Esophagus muscularis mucosa (tissue), 3 donors: Measurements from ENCODE around the gene MAPK12.

Experiments used
- POLR2A ChIP-seq: fragments of 450-650 bp; IDR thresholded peaks from one replicate; pipeline ENCODE4 v1.6.1; 2017; ENCODE audit warnings: antibody characterized with exemption, moderate library complexity, mild to moderate bottlenecking, low read depth
- POLR2AphosphoS5 ChIP-seq, 2 donors: sonication (generic); formaldehyde crosslinking; IDR thresholded peaks; one replicate each; pipeline ENCODE4 v1.6.1; 2017; ENCODE audit warnings: antibody characterized with exemption in 2 of 2
- TF ChIP-seq, protein P1 (sequence below), 3 experiments: fragments of 200-600 bp in 2 of 3; fragments of 450-650 bp in 1 of 3; sonication (generic) in 2 of 3; IDR thresholded peaks; one replicate each; pipeline ENCODE4 v1.5.1; 2017 to 2019; ENCODE audit warnings: antibody characterized with exemption in 3 of 3, mild to moderate bottlenecking in 2 of 3, moderate library complexity in 1 of 3

DNA sequence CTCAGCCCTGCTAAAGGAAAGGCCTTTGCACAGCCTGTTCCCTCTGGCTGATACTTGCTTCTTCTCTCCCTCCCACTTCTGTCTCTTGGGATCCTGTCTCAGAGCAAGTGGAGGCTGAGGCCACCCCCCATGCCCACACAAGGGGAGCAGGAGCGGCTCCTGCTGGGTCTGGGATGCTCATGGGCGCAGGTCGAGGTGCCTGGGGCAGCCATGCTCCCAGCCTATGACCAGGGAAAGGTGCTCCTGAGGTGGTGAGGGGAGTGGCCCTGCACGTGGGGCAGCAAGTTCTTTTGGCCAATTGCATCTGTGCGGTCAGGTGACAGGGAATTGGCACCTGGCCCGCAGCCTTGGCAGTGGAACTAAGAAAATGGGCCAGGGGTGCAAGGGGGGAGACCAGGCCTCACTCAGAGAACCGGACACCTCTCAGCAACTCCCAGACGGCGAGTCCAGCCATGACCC, 7.2 kb upstream of the MAPK12 start:
- TF ChIP-seq POLR2AphosphoS5 (IDR thresholded peaks at IDR 0.05) (no peak), POLR2A (no peak)
- TF ChIP-seq, protein P1, sequence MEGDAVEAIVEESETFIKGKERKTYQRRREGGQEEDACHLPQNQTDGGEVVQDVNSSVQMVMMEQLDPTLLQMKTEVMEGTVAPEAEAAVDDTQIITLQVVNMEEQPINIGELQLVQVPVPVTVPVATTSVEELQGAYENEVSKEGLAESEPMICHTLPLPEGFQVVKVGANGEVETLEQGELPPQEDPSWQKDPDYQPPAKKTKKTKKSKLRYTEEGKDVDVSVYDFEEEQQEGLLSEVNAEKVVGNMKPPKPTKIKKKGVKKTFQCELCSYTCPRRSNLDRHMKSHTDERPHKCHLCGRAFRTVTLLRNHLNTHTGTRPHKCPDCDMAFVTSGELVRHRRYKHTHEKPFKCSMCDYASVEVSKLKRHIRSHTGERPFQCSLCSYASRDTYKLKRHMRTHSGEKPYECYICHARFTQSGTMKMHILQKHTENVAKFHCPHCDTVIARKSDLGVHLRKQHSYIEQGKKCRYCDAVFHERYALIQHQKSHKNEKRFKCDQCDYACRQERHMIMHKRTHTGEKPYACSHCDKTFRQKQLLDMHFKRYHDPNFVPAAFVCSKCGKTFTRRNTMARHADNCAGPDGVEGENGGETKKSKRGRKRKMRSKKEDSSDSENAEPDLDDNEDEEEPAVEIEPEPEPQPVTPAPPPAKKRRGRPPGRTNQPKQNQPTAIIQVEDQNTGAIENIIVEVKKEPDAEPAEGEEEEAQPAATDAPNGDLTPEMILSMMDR (IDR thresholded peaks at IDR 0.05): no peak
